Thoracic aorta (tissue), 2 donors: ENCODE measurements around the gene GPR137. TPM values are rescaled to one million over a fixed set of nuclear protein-coding genes. Genes with fewer than 3 reads are reported as not detected.

Source experiments
- ATAC-seq: fragments of 150-250 bp; one replicate; pipeline ENCODE4 v1.8.0; 2017; ENCODE audit warnings: low read depth; ENCODE audit not compliant: insufficient number of reproducible peaks, low FRiP score
- DNase-seq: peaks from one replicate; pipeline ENCODE4 v3.0.0-alpha.2; 2020; ENCODE audit warnings: low spot score
- H3K27ac ChIP-seq, 2 donors: fragments of 200-600 bp; sonication (generic); 1 replicate in 1 of 2; 2 replicates in 1 of 2; pipeline ENCODE4 v1.5.1; 2016; ENCODE audit warnings: mild to moderate bottlenecking in 2 of 2, moderate library complexity in 2 of 2
- H3K27me3 ChIP-seq: fragments of 200-600 bp; sonication (generic); replicated peaks from 2 replicates; pipeline ENCODE4 v1.6.0; 2016; ENCODE audit warnings: mild to moderate bottlenecking; ENCODE audit not compliant: insufficient read depth
- H3K36me3 ChIP-seq: fragments of 200-600 bp; sonication (generic); one replicate; pipeline ENCODE4 v1.5.1; 2016
- H3K4me1 ChIP-seq, 2 donors: fragments of 200-600 bp; sonication (generic); 1 replicate in 1 of 2; 2 replicates in 1 of 2; pipeline versions ENCODE4 v1.5.1 to v1.6.0; 2016; ENCODE audit warnings: low read depth in 2 of 2, mild to moderate bottlenecking in 1 of 2; ENCODE audit not compliant: control insufficient read depth in 1 of 2
- H3K4me3 ChIP-seq: fragments of 200-600 bp; sonication (generic); 2 replicates; pipeline ENCODE4 v1.5.1; 2016; ENCODE audit warnings: mild to moderate bottlenecking
- H3K9me3 ChIP-seq: fragments of 200-600 bp; sonication (generic); 2 replicates; pipeline ENCODE4 v1.5.1; 2016
- CTCF ChIP-seq: fragments of 200-600 bp; sonication (generic); IDR thresholded peaks from one replicate; pipeline ENCODE4 v1.5.1; 2019; ENCODE audit warnings: antibody characterized with exemption
- total RNA-seq, 2 donors: library from RNA; depleted of rRNA; stranded (reverse); fragments of >200 nt; gene quantifications; one replicate each; pipeline versions ENCODE4 v1.1.0 to v1.2.3, GENCODE V29; 2016

The GPR137 gene
- total RNA-seq, 2 donors from 2014 or later = 8.7 to 19.0 TPM

DNA sequence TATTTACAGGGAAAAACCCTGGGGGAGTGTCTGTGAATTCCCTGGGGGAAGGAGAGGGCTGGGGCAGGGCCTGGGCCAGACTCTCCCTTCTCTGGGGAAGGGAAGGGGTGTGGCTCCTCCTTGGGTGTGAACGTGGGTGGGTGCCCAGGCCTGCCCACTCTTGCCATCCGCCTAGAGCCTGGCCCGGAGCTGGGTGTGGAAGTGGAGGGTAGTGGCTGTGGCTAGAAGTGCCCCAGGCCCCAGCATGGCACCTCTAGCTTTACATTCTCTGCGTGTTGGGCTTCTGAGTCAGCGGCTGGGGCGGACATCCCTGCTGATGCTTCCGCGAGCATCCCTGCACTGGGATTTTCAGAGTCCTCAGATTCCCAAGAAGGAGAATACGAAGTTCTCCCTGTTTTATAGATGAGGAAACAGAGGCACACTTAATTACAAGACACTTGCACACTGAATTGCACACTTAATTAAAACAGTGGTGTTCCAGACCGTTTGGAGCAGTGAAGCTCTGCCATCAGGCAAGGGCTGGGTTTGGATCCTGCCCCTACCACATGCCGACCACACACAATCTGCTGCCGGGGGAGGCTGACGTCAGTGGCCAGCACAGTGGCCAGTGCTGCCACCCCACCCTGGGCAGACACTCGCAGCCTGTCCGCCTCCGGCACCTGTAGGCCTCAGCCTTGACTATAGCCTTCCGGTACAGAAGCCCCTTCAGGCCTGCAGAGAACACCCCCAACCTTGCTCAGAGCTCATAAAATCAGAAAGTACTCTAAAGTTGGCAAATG, 8.8 kb upstream of the GPR137 start:
- no peaks in the 10 kb centered on the region for H3K9me3 ChIP-seq
- H3K4me1 ChIP-seq = peaks cover 0 to 6% of the 10 kb centered on the region in 2 donors
- no peak for TF ChIP-seq CTCF
- no peaks in the 10 kb centered on the region for H3K27me3 ChIP-seq
- peaks cover 31% of the 10 kb centered on the region for H3K36me3 ChIP-seq
- no peak overlapping the region for H3K4me3 ChIP-seq
- DNase-seq (no peak), ATAC-seq (no peak)
- no peak overlapping the region for H3K27ac ChIP-seq

DNA sequence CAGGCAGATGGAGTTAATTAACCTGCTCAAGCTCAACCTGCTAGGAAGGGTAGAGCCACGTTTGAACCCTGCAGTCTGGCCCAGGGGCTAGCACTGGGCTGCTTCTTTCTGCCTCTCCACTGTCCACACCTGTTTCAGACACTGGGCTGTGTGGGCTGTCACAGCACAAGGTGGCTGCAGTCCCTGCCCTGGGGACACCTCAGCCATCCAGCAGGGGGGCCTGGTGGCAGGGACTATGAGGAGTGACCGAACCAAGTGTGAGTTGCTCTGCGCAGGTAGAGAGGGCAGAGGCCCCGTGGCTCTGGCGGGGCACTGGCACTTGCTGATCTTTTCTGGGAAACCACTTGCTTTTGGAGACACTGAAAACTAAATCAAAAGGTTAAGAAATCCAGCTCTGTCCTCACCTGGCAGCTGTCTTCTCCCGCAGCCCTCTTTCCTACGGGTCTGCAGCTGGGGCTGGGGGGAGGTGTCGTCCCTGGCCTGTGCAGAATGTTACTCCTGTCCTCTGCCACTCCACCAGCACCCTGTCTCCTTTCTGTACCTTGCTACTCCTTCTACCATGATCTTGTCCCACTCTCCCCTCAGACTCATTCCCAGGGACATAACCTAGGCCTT, 7.0 kb upstream of the GPR137 start:
- ATAC-seq (no peak), DNase-seq (no peak)
- Histone ChIP-seq H3K36me3 (peaks cover 31% of the 10 kb centered on the region), H3K4me3 (no peak overlapping the region), H3K4me1 (peaks cover 9 to 10% of the 10 kb centered on the region in 2 donors), H3K27me3 (no peaks in the 10 kb centered on the region), H3K27ac (no peak overlapping the region), H3K9me3 (no peaks in the 10 kb centered on the region)
- TF ChIP-seq CTCF = no peak

- H3K4me3 ChIP-seq = no peak overlapping the region
- H3K9me3 ChIP-seq = no peaks in the 10 kb centered on the region
- H3K27ac ChIP-seq = no peak overlapping the region
- DNase-seq (no peak), ATAC-seq (no peak)
- H3K4me1 ChIP-seq = peaks cover 18 to 29% of the 10 kb centered on the region in 2 donors
- H3K36me3 ChIP-seq = peaks cover 20% of the 10 kb centered on the region
- no peaks in the 10 kb centered on the region for H3K27me3 ChIP-seq
- TF ChIP-seq CTCF = no peak
Observed at GRCh38 chr11:64281957-64282770, 3.5 kb upstream of the GPR137 start.

DNA sequence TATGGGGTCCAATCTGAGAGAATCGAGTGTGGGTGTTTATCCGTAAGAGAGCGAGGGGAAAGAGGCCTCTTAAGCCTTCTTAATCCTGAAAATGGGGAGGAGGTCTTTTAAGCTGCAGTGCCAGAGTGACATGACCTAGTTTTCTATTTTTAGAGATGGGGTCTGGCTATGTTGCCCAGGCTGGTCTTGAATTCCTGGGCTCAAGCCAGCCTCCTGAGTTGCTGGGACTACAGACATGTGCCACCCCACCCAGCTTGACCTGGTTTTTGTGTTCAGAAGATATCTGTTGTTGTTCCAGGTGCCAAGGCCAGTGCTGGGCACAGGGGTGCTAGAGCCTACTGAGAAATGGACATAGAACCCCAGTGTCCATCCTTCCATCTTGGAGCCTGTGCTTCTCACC, 2.6 kb upstream of the GPR137 start:
- H3K27ac ChIP-seq = no peak overlapping the region
- no peaks in the 10 kb centered on the region for H3K27me3 ChIP-seq
- H3K4me1 ChIP-seq = peaks cover 18 to 32% of the 10 kb centered on the region in 2 donors
- ATAC-seq (no peak), DNase-seq (no peak)
- H3K4me3 ChIP-seq = peak overlapping the region; percentile 92
- no peaks in the 10 kb centered on the region for H3K9me3 ChIP-seq
- peaks cover 15% of the 10 kb centered on the region for H3K36me3 ChIP-seq
- no peak for TF ChIP-seq CTCF
